C4-2B (cell line): ENCODE measurements around the gene ROR2.

Experiments
- H3K27ac ChIP-seq: fragments of 450-650 bp; 2 replicates; pipeline ENCODE4 v1.5.1; 2017
- CTCF ChIP-seq: fragments of 450-650 bp; conservative IDR thresholded peaks from 2 replicates; pipeline ENCODE4 v1.5.1; 2017; ENCODE audit warnings: mild to moderate bottlenecking
- ZFX ChIP-seq: fragments of 450-650 bp; IDR thresholded peaks from 2 replicates; pipeline ENCODE4 v1.6.1; 2017

ROR2 gene

GRCh38 chr9:91839926-91840465 lies 110.0 kb downstream of the ROR2 start:
- no peak for TF ChIP-seq ZFX
- TF ChIP-seq CTCF, result no peak
- H3K27ac ChIP-seq, result no peak overlapping the region

GRCh38 chr9:91837981-91838731 lies 111.9 kb downstream of the ROR2 start:
- peak overlapping the region; percentile 63 for H3K27ac ChIP-seq
- TF ChIP-seq CTCF, result no peak
- no peak for TF ChIP-seq ZFX

GRCh38 chr9:91836515-91836914 lies 113.5 kb downstream of the ROR2 start:
- H3K27ac ChIP-seq, result peak overlapping the region; percentile 60
- TF ChIP-seq ZFX, result no peak

GRCh38 chr9:91835632-91836031 lies 114.4 kb downstream of the ROR2 start:
- H3K27ac ChIP-seq, result no peak overlapping the region
- TF ChIP-seq CTCF, result no peak
- TF ChIP-seq ZFX, result no peak

GRCh38 chr9:91835216-91835615 lies 114.8 kb downstream of the ROR2 start:
- TF ChIP-seq ZFX (no peak), CTCF (no peak)

GRCh38 chr9:91834740-91835139 lies 115.3 kb downstream of the ROR2 start:
- TF ChIP-seq CTCF (no peak), ZFX (no peak)
- no peak overlapping the region for H3K27ac ChIP-seq

More at GRCh38 chr9:91835216-91835615, 114.8 kb downstream of the ROR2 start:
- H3K27ac ChIP-seq, result no peak overlapping the region

GRCh38 chr9:91833878-91834255 lies 116.2 kb downstream of the ROR2 start:
- TF ChIP-seq ZFX (no peak), CTCF (no peak)
- no peak overlapping the region for H3K27ac ChIP-seq
